ENCODE results near the gene MIGA2. TPM values are rescaled to one million over a fixed set of nuclear protein-coding genes. Genes with fewer than 3 reads are reported as not detected.

Gene MIGA2
- total and polyA plus RNA-seq, 10 donors, result 20.2 to 47.1 (median 34.4) TPM

- no peaks in the 10 kb centered on the region for H3K9me3 ChIP-seq
- TF ChIP-seq POLR2A (IDR thresholded peaks at IDR 0.05) (no peak), POLR2AphosphoS5 (IDR thresholded peaks at IDR 0.05) (no peak)
- TF ChIP-seq, protein P1, sequence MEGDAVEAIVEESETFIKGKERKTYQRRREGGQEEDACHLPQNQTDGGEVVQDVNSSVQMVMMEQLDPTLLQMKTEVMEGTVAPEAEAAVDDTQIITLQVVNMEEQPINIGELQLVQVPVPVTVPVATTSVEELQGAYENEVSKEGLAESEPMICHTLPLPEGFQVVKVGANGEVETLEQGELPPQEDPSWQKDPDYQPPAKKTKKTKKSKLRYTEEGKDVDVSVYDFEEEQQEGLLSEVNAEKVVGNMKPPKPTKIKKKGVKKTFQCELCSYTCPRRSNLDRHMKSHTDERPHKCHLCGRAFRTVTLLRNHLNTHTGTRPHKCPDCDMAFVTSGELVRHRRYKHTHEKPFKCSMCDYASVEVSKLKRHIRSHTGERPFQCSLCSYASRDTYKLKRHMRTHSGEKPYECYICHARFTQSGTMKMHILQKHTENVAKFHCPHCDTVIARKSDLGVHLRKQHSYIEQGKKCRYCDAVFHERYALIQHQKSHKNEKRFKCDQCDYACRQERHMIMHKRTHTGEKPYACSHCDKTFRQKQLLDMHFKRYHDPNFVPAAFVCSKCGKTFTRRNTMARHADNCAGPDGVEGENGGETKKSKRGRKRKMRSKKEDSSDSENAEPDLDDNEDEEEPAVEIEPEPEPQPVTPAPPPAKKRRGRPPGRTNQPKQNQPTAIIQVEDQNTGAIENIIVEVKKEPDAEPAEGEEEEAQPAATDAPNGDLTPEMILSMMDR (IDR thresholded peaks at IDR 0.05 in 8 of 11, conservative IDR thresholded peaks at IDR 0.05 in 3 of 11), result no peak
- H3K27ac ChIP-seq, result peak overlapping the region; percentile 44 to 91 (median 76)
- intact Hi-C loops (cut with DNase I; ENCODE audit: low total_unique reads), result no loop called here
- H3K36me3 ChIP-seq, result peaks cover under 1 to 25% (median 13%) of the 10 kb centered on the region in 6 donors
- H3K4me1 ChIP-seq, result peaks cover 18 to 47% (median 29%) of the 10 kb centered on the region in 6 donors
- peak overlapping the region; percentile 77 to 98 (median 94) for H3K4me3 ChIP-seq
- H3K27me3 ChIP-seq (replicated peaks in 1 of 7), result no peaks in the 10 kb centered on the region
- DNase-seq, result no peak
- WGBS, 5 donors, result 10 to 22% (median 18%) methylated on average over 29 to 32 of the region's 32 CpGs
Observed at GRCh38 chr9:129036923-129037766, 719 bp downstream of the MIGA2 start.

DNA sequence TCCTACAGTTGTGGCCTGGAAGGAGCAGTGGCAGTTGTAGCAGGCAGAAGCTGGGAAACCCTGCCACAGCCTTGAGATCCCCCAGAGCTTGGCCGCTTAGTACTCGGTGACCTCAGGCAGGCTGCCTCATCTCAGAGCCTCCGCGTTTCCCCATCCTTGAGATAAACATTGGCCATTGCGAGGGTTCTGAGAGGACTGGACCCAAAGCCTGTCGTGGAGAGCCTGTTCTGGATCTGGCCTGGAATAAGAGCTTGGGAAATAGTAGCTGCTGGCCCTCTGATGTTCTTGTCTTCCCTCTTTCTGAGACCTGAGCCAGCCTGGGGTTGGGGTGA lies 1.3 kb downstream of the MIGA2 start:
- H3K9me3 ChIP-seq, result no peaks in the 10 kb centered on the region
- WGBS, 5 donors, result 60 to 71% (median 66%) methylated on average over 6 of the region's 6 CpGs
- H3K4me1 ChIP-seq, result peaks cover 18 to 47% (median 29%) of the 10 kb centered on the region in 6 donors
- peaks cover 4 to 30% (median 19%) of the 10 kb centered on the region in 6 donors for H3K36me3 ChIP-seq
- peak overlapping the region in 4 of 8 donors; percentile 26 to 91 (median 29) for H3K27ac ChIP-seq
- H3K27me3 ChIP-seq (replicated peaks in 1 of 7), result no peaks in the 10 kb centered on the region
- peak overlapping the region in 6 of 8 donors; percentile 77 to 98 (median 92) for H3K4me3 ChIP-seq
- no peak for DNase-seq
- TF ChIP-seq POLR2A (IDR thresholded peaks at IDR 0.05) (no peak), POLR2AphosphoS5 (IDR thresholded peaks at IDR 0.05) (no peak)
- TF ChIP-seq, protein P1 (IDR thresholded peaks at IDR 0.05 in 8 of 11, conservative IDR thresholded peaks at IDR 0.05 in 3 of 11), result no peak
- intact Hi-C loops (cut with DNase I; ENCODE audit: low total_unique reads), result no loop called here

DNA sequence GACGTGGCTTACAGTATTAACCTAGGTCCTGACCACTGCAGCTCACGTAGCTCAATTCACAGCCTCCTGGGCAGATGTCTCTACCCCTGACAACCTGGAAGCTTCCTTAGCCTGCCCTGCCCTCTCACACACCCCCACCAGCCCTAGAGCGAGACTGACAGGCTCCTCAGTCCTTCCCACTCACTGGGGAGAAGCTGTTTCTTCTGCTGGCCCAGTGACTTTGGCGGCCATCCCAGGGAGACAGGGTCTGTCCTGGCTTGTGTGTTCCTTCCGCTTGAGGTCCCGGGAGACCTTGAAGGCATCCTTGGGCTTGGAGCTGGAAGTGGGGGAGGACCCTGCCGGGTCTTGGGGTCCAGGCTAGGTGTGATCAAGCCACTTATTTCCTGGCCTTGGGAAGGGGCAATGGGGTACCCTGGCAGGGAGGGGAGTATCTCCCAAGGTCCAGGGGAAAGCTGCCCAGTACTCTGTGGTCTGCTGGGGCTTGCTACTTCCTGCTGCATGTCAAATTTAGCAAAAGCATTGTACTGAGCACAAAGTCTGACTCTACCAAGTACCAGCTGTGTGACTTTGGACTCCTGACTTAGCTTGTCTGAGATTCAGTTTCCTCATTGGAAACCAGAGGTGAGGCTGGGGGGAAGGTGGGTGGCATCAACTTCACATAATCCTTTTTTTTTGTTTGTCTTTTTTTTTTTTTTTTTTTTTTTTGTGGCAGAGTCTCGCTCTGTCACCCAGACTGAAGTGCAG lies 1.9 kb downstream of the MIGA2 start:
- Histone ChIP-seq H3K4me3 (peak overlapping the region in 4 of 8 donors; percentile 77 to 94 (median 89)), H3K9me3 (no peaks in the 10 kb centered on the region), H3K27me3 (replicated peaks in 1 of 7) (no peaks in the 10 kb centered on the region), H3K4me1 (peaks cover 18 to 47% (median 29%) of the 10 kb centered on the region in 6 donors), H3K27ac (peak overlapping the region in 4 of 8 donors; percentile 26 to 91 (median 29)), H3K36me3 (peaks cover 4 to 36% (median 25%) of the 10 kb centered on the region in 6 donors)
- 68 to 79% (median 75%) methylated on average over 7 to 8 of the region's 8 CpGs for WGBS, 5 donors
- DNase-seq, result no peak
- TF ChIP-seq, protein P1 (IDR thresholded peaks at IDR 0.05 in 8 of 11, conservative IDR thresholded peaks at IDR 0.05 in 3 of 11), result no peak
- TF ChIP-seq POLR2AphosphoS5 (IDR thresholded peaks at IDR 0.05), result no peak
- no peak for TF ChIP-seq POLR2A (IDR thresholded peaks at IDR 0.05)
- intact Hi-C loops (cut with DNase I; ENCODE audit: low total_unique reads), result no loop called here

Data from spleen (tissue), 11 donors.